HG03175 (cell line): Measurements from ENCODE around the gene HSPB6.
"Not testable (repeated sequence)": the region's sequence is repeated elsewhere in the genome, so short reads cannot be mapped to it uniquely, and the experiment has no call there.

Source experiments
- ATAC-seq: cut with Tn5 transposase; IDR thresholded peaks from one replicate; pipeline ENCODE4 v1.9.1; 2021; ENCODE audit warnings: mild to moderate bottlenecking, moderate library complexity; ENCODE audit not compliant: unreplicated experiment

Gene HSPB6, protein sequence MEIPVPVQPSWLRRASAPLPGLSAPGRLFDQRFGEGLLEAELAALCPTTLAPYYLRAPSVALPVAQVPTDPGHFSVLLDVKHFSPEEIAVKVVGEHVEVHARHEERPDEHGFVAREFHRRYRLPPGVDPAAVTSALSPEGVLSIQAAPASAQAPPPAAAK

GRCh38 chr19:35756377-35757230 lies at the start of gene HSPB6:
TSS of gene HSPB6 (minus strand) at chr19:35757029. CDS start at chr19:35757008, 21 bp downstream.
- ATAC-seq = no peak

- no peak for ATAC-seq
These were observed 49.8 kb upstream of the HSPB6 start for GRCh38 chr19:35806597-35806996.

DNA sequence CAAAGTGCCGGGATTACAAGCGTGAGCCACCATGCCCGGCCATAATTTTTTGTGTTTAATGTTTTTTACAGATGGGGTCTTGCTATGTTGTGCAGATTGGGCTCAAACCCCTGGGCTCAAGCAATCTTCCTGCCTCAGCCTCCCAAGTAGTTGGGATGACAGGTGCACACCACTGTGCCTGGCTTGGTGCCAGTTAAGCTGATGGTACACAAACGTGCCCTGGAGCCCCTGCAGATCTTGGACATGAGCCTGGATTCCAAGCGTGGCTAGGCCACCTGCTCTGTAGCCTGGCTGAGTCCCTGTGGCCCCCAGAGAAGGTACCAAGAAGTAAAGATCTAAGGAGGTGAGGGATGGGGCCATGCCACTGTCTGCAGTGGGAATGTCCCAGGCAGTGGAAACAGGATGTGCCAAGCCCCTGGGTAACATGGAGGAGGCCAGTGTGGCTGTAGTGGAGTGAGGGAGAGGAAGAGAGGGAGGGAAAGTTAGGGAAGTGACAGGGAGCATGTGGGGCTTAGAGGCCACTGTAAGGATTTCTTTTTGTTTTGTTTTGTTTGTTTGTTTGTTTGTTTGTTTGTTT lies 48.8 kb upstream of the HSPB6 start:
- ATAC-seq = no peak

GRCh38 chr19:35801828-35802227 lies 45.0 kb upstream of the HSPB6 start:
- ATAC-seq = no peak

DNA sequence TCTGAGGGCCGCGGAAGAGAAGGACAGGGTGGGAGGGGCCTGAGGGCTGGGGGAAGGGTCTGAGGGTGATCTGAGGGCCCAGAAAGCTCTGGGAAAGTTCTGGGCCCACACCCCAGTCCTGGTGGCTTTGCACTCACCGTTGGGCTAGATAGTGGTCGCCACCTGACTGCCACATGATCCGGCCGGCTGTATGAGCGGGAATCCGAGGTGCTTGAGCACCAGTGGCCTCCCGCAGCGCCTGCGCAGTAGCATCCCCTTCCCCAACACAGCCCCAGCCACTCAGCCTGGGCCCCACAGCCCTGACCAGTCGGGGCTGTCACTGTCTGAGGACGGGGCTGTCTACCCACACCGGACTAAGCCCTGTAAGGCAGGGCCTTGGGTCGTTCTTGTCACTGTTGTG lies 40.8 kb upstream of the HSPB6 start:
- ATAC-seq = no peak

GRCh38 chr19:35796645-35797542 lies 40.1 kb upstream of the HSPB6 start:
- ATAC-seq = no peak

DNA sequence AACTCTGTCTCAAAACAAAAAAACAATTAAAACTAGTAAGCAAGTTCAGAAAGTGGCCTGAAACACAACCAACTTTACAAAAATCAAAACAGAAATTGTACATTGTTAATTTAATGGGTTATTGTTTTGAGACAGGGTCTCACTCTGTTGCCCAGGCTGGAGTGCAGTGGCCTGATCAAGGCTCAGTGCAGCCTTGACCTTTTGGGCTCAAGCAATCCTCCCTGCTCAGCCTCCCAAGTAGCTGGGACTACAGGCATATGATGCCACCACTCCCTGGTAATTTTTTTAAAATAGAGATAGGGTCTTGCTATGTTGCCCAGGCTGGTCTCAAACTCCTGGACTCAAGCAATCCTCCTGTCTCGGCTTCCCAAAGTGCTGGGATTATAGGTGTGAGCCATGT lies 38.7 kb upstream of the HSPB6 start:
- not testable (repeated sequence) for ATAC-seq

DNA sequence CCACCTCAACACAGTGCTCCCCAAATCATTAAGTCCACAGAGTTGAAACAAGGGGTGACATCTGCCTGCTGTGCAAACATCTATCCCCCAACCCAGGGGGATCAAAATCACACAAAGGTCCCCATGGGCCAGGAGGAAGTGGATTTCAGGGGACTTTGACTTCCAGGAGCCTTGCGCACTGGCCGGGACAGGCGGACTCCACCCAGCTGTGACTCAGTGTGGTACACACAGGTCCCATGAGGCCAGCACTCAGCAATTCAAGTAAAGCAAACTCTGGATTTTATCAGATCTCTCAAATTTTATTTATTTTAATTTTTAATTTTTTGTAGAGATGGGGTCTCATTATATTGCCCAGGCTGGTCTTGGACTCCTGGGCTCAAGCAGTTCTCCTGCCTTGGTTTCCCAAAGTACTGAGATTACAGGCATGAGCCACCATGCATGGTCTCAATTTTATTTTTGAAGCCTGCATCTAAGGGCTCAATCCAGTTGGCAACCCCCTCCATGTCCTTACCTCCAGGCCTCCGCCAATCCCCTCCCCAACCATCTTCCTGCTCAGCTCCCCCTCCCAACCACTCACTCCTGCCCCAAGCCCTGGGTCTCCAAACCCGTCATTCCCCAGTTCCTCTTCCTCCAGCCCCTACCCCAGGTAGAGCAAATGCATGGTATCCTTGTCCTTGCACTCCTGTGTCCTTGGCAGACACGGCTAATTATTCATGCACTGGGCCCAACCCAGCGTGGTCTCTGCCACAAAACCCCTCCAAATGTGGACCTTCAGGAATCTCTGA lies 36.7 kb upstream of the HSPB6 start:
- ATAC-seq = no peak

DNA sequence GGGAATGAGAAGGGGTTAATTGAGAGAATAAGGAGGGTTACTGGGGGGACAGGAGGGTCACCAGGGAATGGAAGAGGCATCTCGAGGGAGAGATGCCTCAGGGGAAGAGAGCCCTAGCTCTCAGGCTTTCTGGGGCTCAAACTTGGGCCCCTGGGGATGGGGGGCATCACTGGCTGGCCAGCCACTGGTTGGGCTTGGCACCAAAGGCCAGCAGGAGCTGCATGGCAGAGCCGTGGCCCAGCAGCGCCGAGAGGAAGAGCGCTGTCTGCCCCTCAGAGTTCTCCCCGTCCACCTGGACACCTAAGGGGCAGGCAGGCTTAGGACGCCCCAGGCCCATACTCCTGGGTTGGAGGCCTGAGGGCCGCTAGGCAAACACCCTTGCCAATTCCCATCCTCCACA lies 36.1 kb upstream of the HSPB6 start:
- no peak for ATAC-seq

GRCh38 chr19:35792312-35792711 lies 35.5 kb upstream of the HSPB6 start:
- ATAC-seq = no peak

GRCh38 chr19:35791814-35792279 lies 35.0 kb upstream of the HSPB6 start:
- ATAC-seq = no peak

GRCh38 chr19:35790981-35791813 lies 34.4 kb upstream of the HSPB6 start:
- ATAC-seq = no peak

GRCh38 chr19:35789978-35790944 lies 33.4 kb upstream of the HSPB6 start:
- no peak for ATAC-seq

- ATAC-seq = no peak
These were observed 32.6 kb upstream of the HSPB6 start for GRCh38 chr19:35789195-35789977.

GRCh38 chr19:35788205-35788960 lies 31.6 kb upstream of the HSPB6 start:
- no peak for ATAC-seq

- no peak for ATAC-seq
These were observed 30.5 kb upstream of the HSPB6 start for GRCh38 chr19:35787227-35787799.
